ENCODE measurements around the gene NISCH.
"Not testable (repeated sequence)": the region's sequence is repeated elsewhere in the genome, so short reads cannot be mapped to it uniquely, and the experiment has no call there.

DNA sequence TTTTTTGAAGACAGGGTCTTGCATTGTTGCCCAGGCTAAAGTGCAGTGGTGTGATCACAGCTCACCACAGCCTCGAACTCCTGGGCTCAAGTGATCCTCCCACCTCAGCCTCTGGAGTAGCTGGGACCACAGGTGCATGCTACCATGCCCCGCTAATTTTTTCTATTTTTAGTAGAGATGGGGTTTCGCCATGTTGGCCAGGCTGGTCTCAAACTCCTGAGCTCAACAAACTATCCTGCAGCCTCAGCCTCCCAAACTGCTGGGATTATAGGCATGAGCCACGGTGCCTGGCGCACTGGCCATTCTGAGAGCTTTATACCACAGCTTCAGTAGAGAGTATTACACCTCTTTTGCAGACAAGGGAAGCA lies 71.3 kb downstream of the NISCH start:
- TF ChIP-seq, protein P1, sequence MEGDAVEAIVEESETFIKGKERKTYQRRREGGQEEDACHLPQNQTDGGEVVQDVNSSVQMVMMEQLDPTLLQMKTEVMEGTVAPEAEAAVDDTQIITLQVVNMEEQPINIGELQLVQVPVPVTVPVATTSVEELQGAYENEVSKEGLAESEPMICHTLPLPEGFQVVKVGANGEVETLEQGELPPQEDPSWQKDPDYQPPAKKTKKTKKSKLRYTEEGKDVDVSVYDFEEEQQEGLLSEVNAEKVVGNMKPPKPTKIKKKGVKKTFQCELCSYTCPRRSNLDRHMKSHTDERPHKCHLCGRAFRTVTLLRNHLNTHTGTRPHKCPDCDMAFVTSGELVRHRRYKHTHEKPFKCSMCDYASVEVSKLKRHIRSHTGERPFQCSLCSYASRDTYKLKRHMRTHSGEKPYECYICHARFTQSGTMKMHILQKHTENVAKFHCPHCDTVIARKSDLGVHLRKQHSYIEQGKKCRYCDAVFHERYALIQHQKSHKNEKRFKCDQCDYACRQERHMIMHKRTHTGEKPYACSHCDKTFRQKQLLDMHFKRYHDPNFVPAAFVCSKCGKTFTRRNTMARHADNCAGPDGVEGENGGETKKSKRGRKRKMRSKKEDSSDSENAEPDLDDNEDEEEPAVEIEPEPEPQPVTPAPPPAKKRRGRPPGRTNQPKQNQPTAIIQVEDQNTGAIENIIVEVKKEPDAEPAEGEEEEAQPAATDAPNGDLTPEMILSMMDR (IDR thresholded peaks at IDR 0.05): not testable (repeated sequence)
- TF ChIP-seq POLR2A (IDR thresholded peaks at IDR 0.05): not testable (repeated sequence)

All from testis (tissue), 2 donors.